IMR-90 (cell line): ENCODE results near the gene ERICH3. TPM values are rescaled to one million over a fixed set of nuclear protein-coding genes. Genes with fewer than 3 reads are reported as not detected.

Experiments used
- ATAC-seq: fragments of 200-7000 bp; cut with Tn5 transposase; 2 replicates; pipeline ENCODE4 v1.9.1; 2020; ENCODE audit warnings: low read depth, mild to moderate bottlenecking, moderate library complexity
- BruUV-seq: library from RNA; stranded (reverse); fragments of 400-500 nt; replicated peaks from 2 replicates; lab custom pipeline; 2021; lab: Mats Ljungman, UMichigan
- CTCF ChIA-PET: fragments of 300-600 bp; formaldehyde crosslinking; extraction: SDS; loops from one replicate; lab custom pipeline; 2021; ENCODE audit warnings: antibody characterized with exemption; lab: Yijun Ruan, JAX
- POLR2A ChIA-PET: fragments of 300-600 bp; sonication (Branson Sonifier 250); formaldehyde crosslinking; loops from one replicate; lab custom pipeline; 2022; ENCODE audit warnings: antibody characterized with exemption; ENCODE audit not compliant: unreplicated experiment; lab: Charles Lee
- DNase-seq: peaks from one replicate; pipeline ENCODE4 v3.0.0; 2013
- H2AFZ ChIP-seq: replicated peaks from 2 replicates; pipeline ENCODE3; 2013; ENCODE audit warnings: low read length, mild to moderate bottlenecking; ENCODE audit not compliant: poor library complexity
- H2AK5ac ChIP-seq: 2 replicates; pipeline ENCODE4 v1.6.1; 2013; ENCODE audit warnings: low read depth, low read length, inconsistent platforms
- H2AK9ac ChIP-seq: replicated peaks from 2 replicates; pipeline ENCODE3; 2013; ENCODE audit warnings: mild to moderate bottlenecking, low read depth, low read length, moderate library complexity; ENCODE audit not compliant: poor library complexity
- H2BK120ac ChIP-seq: 2 replicates; pipeline ENCODE4 v1.6.1; 2013; ENCODE audit warnings: low read depth, low read length, inconsistent platforms
- H2BK15ac ChIP-seq: 3 replicates; pipeline ENCODE4 v1.6.1; 2013; ENCODE audit warnings: low read depth, low read length, inconsistent platforms
- H2BK20ac ChIP-seq: 2 replicates; pipeline ENCODE4 v1.6.1; 2013; ENCODE audit warnings: low read depth, mild to moderate bottlenecking, inconsistent platforms, low read length, moderate library complexity
- H2BK5ac ChIP-seq: 2 replicates; pipeline ENCODE4 v1.6.1; 2013; ENCODE audit warnings: mild to moderate bottlenecking, low read depth, low read length, inconsistent platforms; ENCODE audit not compliant: poor library complexity, severe bottlenecking
- H3K14ac ChIP-seq: replicated peaks from 2 replicates; pipeline ENCODE4 v1.6.1; 2013; ENCODE audit warnings: low read depth, low read length, inconsistent platforms
- H3K18ac ChIP-seq: 2 replicates; pipeline ENCODE4 v1.6.1; 2013; ENCODE audit warnings: low read depth, low read length, control low read depth
- H3K23ac ChIP-seq: 2 replicates; pipeline ENCODE4 v1.6.1; 2013; ENCODE audit warnings: low read depth, low read length, inconsistent platforms
- H3K27ac ChIP-seq: 2 replicates; pipeline ENCODE4 v1.5.1; 2013; ENCODE audit warnings: mild to moderate bottlenecking, control low read depth, low read length; ENCODE audit not compliant: insufficient read depth
- H3K27me3 ChIP-seq: 2 replicates; pipeline ENCODE4 v1.6.1; 2013; ENCODE audit warnings: low read length; ENCODE audit not compliant: control insufficient read depth, insufficient read depth
- H3K36me3 ChIP-seq: 2 replicates; pipeline ENCODE4 v1.6.1; 2013; ENCODE audit warnings: low read length, mixed read lengths; ENCODE audit not compliant: control insufficient read depth, insufficient read depth
- H3K4ac ChIP-seq: 2 replicates; pipeline ENCODE4 v1.6.1; 2013; ENCODE audit warnings: low read depth, low read length, inconsistent platforms
- H3K4me1 ChIP-seq: 2 replicates; pipeline ENCODE4 v1.6.1; 2013; ENCODE audit warnings: low read length, mixed read lengths; ENCODE audit not compliant: control insufficient read depth, insufficient read depth
- H3K4me2 ChIP-seq: 2 replicates; pipeline ENCODE4 v1.6.1; 2013; ENCODE audit warnings: low read depth, mild to moderate bottlenecking, control low read depth, low read length, moderate library complexity
- H3K4me3 ChIP-seq: 2 replicates; pipeline ENCODE4 v1.5.1; 2013; ENCODE audit warnings: low read depth, mild to moderate bottlenecking, control low read depth, low read length, moderate library complexity; ENCODE audit not compliant: insufficient read depth
- H3K56ac ChIP-seq: 2 replicates; pipeline ENCODE4 v1.6.1; 2013; ENCODE audit warnings: low read length, inconsistent platforms; ENCODE audit not compliant: insufficient read depth; ENCODE audit errors: extremely low read depth
- H3K79me1 ChIP-seq, 2 experiments: 2 replicates each; pipeline ENCODE4 v1.6.1; 2013; ENCODE audit warnings: low read length in 2 of 2, inconsistent platforms in 1 of 2, low read depth in 1 of 2
- H3K9ac ChIP-seq: 2 replicates; pipeline ENCODE4 v1.6.1; 2013; ENCODE audit warnings: low read depth, low read length, control low read depth
- H3K9me1 ChIP-seq: 2 replicates; pipeline ENCODE4 v1.6.1; 2013; ENCODE audit warnings: low read length, inconsistent platforms; ENCODE audit not compliant: insufficient read depth
- H3K9me3 ChIP-seq: 2 replicates; pipeline ENCODE4 v1.6.1; 2013; ENCODE audit warnings: low read length; ENCODE audit not compliant: control insufficient read depth, insufficient read depth
- H4K20me1 ChIP-seq: 2 replicates; pipeline ENCODE4 v1.6.1; 2013; ENCODE audit warnings: low read length, inconsistent platforms; ENCODE audit not compliant: insufficient read depth
- H4K5ac ChIP-seq: 2 replicates; pipeline ENCODE4 v1.6.1; 2013; ENCODE audit warnings: mild to moderate bottlenecking, low read depth, low read length, control low read depth
- H4K8ac ChIP-seq, 2 experiments: 2 replicates each; pipeline ENCODE4 v1.6.1; 2013; ENCODE audit warnings: low read depth in 2 of 2, low read length in 2 of 2, control low read depth in 1 of 2, inconsistent platforms in 1 of 2
- H4K91ac ChIP-seq: 2 replicates; pipeline ENCODE4 v1.6.1; 2013; ENCODE audit warnings: low read depth, low read length, inconsistent platforms; ENCODE audit not compliant: insufficient read depth
- BHLHE40 ChIP-seq: fragments of 150-350 bp; IDR thresholded peaks from 2 replicates; pipeline ENCODE4 v1.6.1; 2016; ENCODE audit warnings: mild to moderate bottlenecking, low read depth, low read length
- CEBPB ChIP-seq: IDR thresholded peaks from 2 replicates; pipeline ENCODE4 v1.6.1; 2012; ENCODE audit warnings: low read depth, low read length, improper control_type of control experiment
- CHD1 ChIP-seq: IDR thresholded peaks from 2 replicates; pipeline ENCODE4 v1.6.1; 2012; ENCODE audit warnings: low read depth, low read length, improper control_type of control experiment
- CTCF ChIP-seq: conservative IDR thresholded peaks from 2 replicates; pipeline ENCODE4 v1.5.1; 2012; ENCODE audit warnings: mild to moderate bottlenecking, low read depth, low read length, improper control_type of control experiment
- FOS ChIP-seq: fragments of 150-350 bp; IDR thresholded peaks from 2 replicates; pipeline ENCODE4 v1.6.1; 2016; ENCODE audit warnings: low read depth, low read length
- MAFK ChIP-seq: IDR thresholded peaks from 2 replicates; pipeline ENCODE4 v1.6.1; 2012; ENCODE audit warnings: low read depth, low read length, improper control_type of control experiment
- RAD21 ChIP-seq: IDR thresholded peaks from 2 replicates; pipeline ENCODE4 v1.6.1; 2012; ENCODE audit warnings: low read length, improper control_type of control experiment
- RCOR1 ChIP-seq: IDR thresholded peaks from 2 replicates; pipeline ENCODE4 v1.6.1; 2012; ENCODE audit warnings: mild to moderate bottlenecking, low read length, improper control_type of control experiment; ENCODE audit not compliant: insufficient replicate concordance
- RFX5 ChIP-seq: IDR thresholded peaks from 2 replicates; pipeline ENCODE4 v1.8.0; 2012; ENCODE audit warnings: low read depth, mild to moderate bottlenecking, low read length, moderate library complexity
- SMC3 ChIP-seq: fragments of 150-350 bp; IDR thresholded peaks from 2 replicates; pipeline ENCODE4 v1.6.1; 2016; ENCODE audit warnings: low read depth, mild to moderate bottlenecking, antibody characterized with exemption, low read length, moderate library complexity
- USF2 ChIP-seq: fragments of 150-350 bp; IDR thresholded peaks from 2 replicates; pipeline ENCODE4 v1.6.1; 2017; ENCODE audit warnings: mild to moderate bottlenecking, antibody characterized with exemption, low read length, low read depth
- WGBS, 2 experiments: methylation state at CpG; one replicate each; pipeline versions ENCODE4 v1.1.5 to v1.1.7; 2013; ENCODE audit warnings: missing lambda C conversion rate in 2 of 2; ENCODE audit not compliant: insufficient read length in 1 of 2; ENCODE audit errors: extremely low coverage in 2 of 2; 5-methylcytosine and 5-hydroxymethylcytosine counted together
- dilution Hi-C: fragments of 300-500 bp; cut with HindIII; formaldehyde crosslinking; loops from one replicate; pipeline ENCODE4 v1.14.3; 2018; ENCODE audit warnings: low sequenced_read_pairs; ENCODE audit not compliant: unreplicated experiment
- in situ Hi-C: fragments of 300-500 bp; cut with MboI; formaldehyde crosslinking; loops from 3 replicates; pipeline ENCODE4 v1.14.3; 2019; ENCODE audit warnings: low sequenced_read_pairs, inconsistent platforms, mixed read lengths
- intact Hi-C: fragments of 100-400 bp; cut with micrococcal nuclease; formaldehyde crosslinking; loops from 2 replicates; pipeline ENCODE4 v1.10.0; 2022
- polyA plus RNA-seq, 3 experiments: library from polyadenylated mRNA; depleted of rRNA; stranded (reverse); fragments of >200 nt; gene quantifications; 2 replicates each; pipeline ENCODE4 v1.2.3, GENCODE V29; 2012; ENCODE audit warnings: low replicate concordance in 1 of 3
- total RNA-seq: library from RNA; depleted of rRNA; stranded (reverse); fragments of >200 nt; gene quantifications from 2 replicates; pipeline ENCODE4 v1.2.3, GENCODE V29; 2012

ERICH3 gene
- total and polyA plus RNA-seq, 2 of the 4 experiments (the other 2 are of a cell fraction) = not detected

- no peak for ATAC-seq
- Histone ChIP-seq H3K9me1 (no peaks in the 10 kb centered on the region), H4K91ac (no peak overlapping the region), H3K9ac (no peak overlapping the region), H3K4ac (no peak overlapping the region), H3K18ac (no peak overlapping the region), H3K14ac (no peak overlapping the region), H3K4me2 (no peak overlapping the region), H2BK120ac (no peak overlapping the region), H3K9me3 (no peaks in the 10 kb centered on the region), H2AK5ac (no peak overlapping the region), H3K36me3 (no peaks in the 10 kb centered on the region), H2BK5ac (no peak overlapping the region), H3K27me3 (no peaks in the 10 kb centered on the region), H3K4me1 (no peaks in the 10 kb centered on the region), H4K8ac (no peak overlapping the region), H2BK15ac (no peak overlapping the region), H4K5ac (no peak overlapping the region), H2AFZ (no peak overlapping the region), H4K20me1 (no peaks in the 10 kb centered on the region), H3K56ac (no peak overlapping the region), H3K4me3 (no peak overlapping the region), H3K27ac (no peak overlapping the region), H3K79me1 (no peaks in the 10 kb centered on the region), H2AK9ac (no peak overlapping the region), H3K23ac (no peak overlapping the region), H2BK20ac (no peak overlapping the region)
- BruUV-seq = no TSS peak
- WGBS, 2 experiments = no CpG with 5 or more reads among the region's 2 CpGs
- in situ Hi-C loops (no loop called here), intact Hi-C loops (no loop called here), dilution Hi-C loops (no loop called here)
- ChIA-PET CTCF (no interaction called here), POLR2A (no interaction called here)
- no peak for DNase-seq
- TF ChIP-seq RAD21 (no peak), MAFK (no peak), CEBPB (no peak), SMC3 (no peak), CHD1 (no peak), CTCF (no peak), USF2 (no peak), FOS (no peak), RCOR1 (no peak), RFX5 (no peak), BHLHE40 (no peak)
These were observed 49.9 kb downstream of the ERICH3 start for GRCh38 chr1:74623716-74624115.
